ENCODE measurements around the gene GAPDH. TPM values are rescaled to one million over a fixed set of nuclear protein-coding genes. Genes with fewer than 3 reads are reported as not detected.

The GAPDH gene
- total RNA-seq, 1 experiment from 2014 or later, result 4,276 TPM

DNA sequence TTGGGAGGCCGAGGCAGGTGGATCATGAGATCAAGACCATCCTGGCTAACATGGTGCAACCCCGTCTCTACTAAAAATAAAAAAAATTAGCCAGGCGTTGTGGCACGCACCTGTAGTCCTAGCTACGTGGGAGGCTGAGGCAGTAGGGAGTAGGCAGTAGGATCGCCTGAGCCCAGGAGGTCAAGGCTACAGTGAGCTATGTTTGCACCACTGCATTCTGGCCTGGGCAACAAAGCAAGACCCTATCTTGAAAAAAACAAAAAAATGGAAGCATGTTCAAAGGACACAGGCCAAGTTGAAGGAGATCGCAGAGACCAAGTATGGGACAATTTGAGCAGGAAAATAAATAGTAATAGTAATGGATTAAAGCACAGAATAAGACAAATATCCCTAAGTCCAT is 26.2 kb upstream of the GAPDH start:
- CTCF ChIA-PET, result interaction anchor here (0.6 to 1.2 kb wide), 4 partner anchors 26 to 185 kb away, joined by 3 to 4 read pairs (median 4); partner anchors contain the start of gene GAPDH
- H3K9me3 Mint-ChIP-seq, result no peaks in the 10 kb centered on the region
- ATAC-seq (no peak), DNase-seq (ENCODE audit: low spot score) (no peak)
- H3K36me3 Mint-ChIP-seq, result peaks cover 55% of the 10 kb centered on the region
- POLR2A ChIA-PET, result no interaction called here
- H3K27ac Mint-ChIP-seq, result peak overlapping the region; percentile 92
- TF ChIP-seq ZNF121 (CRISPR knock-in tag; IDR thresholded peaks at IDR 0.05), result peak; percentile 90
- TF ChIP-seq ZNF263 (CRISPR knock-in tag; IDR thresholded peaks at IDR 0.05; ENCODE audit: low read depth), result no peak
- TF ChIP-seq HMGA2 (CRISPR knock-in tag; IDR thresholded peaks at IDR 0.05), result no peak
- no peak overlapping the region for H3K4me3 Mint-ChIP-seq
- no peaks in the 10 kb centered on the region for H3K27me3 Mint-ChIP-seq (ENCODE audit: low read depth)
- peaks cover 11% of the 10 kb centered on the region for H3K4me1 Mint-ChIP-seq

GRCh38 chr12:6520186-6520585 is 14.1 kb upstream of the GAPDH start:
- ChIA-PET CTCF (no interaction called here), POLR2A (no interaction called here)
- Mint-ChIP-seq H3K27ac (no peak overlapping the region), H3K27me3 (ENCODE audit: low read depth) (no peaks in the 10 kb centered on the region), H3K4me1 (no peaks in the 10 kb centered on the region), H3K9me3 (no peaks in the 10 kb centered on the region), H3K36me3 (peaks cover 85% of the 10 kb centered on the region), H3K4me3 (no peak overlapping the region)
- no peak for ATAC-seq
- DNase-seq (ENCODE audit: low spot score), result no peak
- no peak for TF ChIP-seq NR1H2 (CRISPR knock-in tag; IDR thresholded peaks at IDR 0.05)
- no peak for TF ChIP-seq USF1 (CRISPR knock-in tag; IDR thresholded peaks at IDR 0.05)
- no peak for TF ChIP-seq KAT7 (CRISPR knock-in tag; IDR thresholded peaks at IDR 0.05; ENCODE audit: borderline replicate concordance)
- no peak for TF ChIP-seq ESRRA (CRISPR knock-in tag; IDR thresholded peaks at IDR 0.05; ENCODE audit: borderline replicate concordance)
- no peak for TF ChIP-seq GTF2I (CRISPR knock-in tag; conservative IDR thresholded peaks at IDR 0.05)
- TF ChIP-seq, protein P1, sequence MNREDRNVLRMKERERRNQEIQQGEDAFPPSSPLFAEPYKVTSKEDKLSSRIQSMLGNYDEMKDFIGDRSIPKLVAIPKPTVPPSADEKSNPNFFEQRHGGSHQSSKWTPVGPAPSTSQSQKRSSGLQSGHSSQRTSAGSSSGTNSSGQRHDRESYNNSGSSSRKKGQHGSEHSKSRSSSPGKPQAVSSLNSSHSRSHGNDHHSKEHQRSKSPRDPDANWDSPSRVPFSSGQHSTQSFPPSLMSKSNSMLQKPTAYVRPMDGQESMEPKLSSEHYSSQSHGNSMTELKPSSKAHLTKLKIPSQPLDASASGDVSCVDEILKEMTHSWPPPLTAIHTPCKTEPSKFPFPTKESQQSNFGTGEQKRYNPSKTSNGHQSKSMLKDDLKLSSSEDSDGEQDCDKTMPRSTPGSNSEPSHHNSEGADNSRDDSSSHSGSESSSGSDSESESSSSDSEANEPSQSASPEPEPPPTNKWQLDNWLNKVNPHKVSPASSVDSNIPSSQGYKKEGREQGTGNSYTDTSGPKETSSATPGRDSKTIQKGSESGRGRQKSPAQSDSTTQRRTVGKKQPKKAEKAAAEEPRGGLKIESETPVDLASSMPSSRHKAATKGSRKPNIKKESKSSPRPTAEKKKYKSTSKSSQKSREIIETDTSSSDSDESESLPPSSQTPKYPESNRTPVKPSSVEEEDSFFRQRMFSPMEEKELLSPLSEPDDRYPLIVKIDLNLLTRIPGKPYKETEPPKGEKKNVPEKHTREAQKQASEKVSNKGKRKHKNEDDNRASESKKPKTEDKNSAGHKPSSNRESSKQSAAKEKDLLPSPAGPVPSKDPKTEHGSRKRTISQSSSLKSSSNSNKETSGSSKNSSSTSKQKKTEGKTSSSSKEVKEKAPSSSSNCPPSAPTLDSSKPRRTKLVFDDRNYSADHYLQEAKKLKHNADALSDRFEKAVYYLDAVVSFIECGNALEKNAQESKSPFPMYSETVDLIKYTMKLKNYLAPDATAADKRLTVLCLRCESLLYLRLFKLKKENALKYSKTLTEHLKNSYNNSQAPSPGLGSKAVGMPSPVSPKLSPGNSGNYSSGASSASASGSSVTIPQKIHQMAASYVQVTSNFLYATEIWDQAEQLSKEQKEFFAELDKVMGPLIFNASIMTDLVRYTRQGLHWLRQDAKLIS (CRISPR knock-in tag; IDR thresholded peaks at IDR 0.05; ENCODE audit: borderline replicate concordance), result no peak
- TF ChIP-seq, protein P2, sequence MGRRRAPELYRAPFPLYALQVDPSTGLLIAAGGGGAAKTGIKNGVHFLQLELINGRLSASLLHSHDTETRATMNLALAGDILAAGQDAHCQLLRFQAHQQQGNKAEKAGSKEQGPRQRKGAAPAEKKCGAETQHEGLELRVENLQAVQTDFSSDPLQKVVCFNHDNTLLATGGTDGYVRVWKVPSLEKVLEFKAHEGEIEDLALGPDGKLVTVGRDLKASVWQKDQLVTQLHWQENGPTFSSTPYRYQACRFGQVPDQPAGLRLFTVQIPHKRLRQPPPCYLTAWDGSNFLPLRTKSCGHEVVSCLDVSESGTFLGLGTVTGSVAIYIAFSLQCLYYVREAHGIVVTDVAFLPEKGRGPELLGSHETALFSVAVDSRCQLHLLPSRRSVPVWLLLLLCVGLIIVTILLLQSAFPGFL (CRISPR knock-in tag; IDR thresholded peaks at IDR 0.05; ENCODE audit: borderline replicate concordance), result no peak
- TF ChIP-seq SP1 (CRISPR knock-in tag; conservative IDR thresholded peaks at IDR 0.05), result no peak
- TF ChIP-seq IRF2 (CRISPR knock-in tag; IDR thresholded peaks at IDR 0.05; ENCODE audit: borderline replicate concordance, low read depth), result no peak
- no peak for TF ChIP-seq ZNF121 (CRISPR knock-in tag; IDR thresholded peaks at IDR 0.05)
- no peak for TF ChIP-seq TEAD1 (CRISPR knock-in tag; IDR thresholded peaks at IDR 0.05)
- TF ChIP-seq, protein P3, sequence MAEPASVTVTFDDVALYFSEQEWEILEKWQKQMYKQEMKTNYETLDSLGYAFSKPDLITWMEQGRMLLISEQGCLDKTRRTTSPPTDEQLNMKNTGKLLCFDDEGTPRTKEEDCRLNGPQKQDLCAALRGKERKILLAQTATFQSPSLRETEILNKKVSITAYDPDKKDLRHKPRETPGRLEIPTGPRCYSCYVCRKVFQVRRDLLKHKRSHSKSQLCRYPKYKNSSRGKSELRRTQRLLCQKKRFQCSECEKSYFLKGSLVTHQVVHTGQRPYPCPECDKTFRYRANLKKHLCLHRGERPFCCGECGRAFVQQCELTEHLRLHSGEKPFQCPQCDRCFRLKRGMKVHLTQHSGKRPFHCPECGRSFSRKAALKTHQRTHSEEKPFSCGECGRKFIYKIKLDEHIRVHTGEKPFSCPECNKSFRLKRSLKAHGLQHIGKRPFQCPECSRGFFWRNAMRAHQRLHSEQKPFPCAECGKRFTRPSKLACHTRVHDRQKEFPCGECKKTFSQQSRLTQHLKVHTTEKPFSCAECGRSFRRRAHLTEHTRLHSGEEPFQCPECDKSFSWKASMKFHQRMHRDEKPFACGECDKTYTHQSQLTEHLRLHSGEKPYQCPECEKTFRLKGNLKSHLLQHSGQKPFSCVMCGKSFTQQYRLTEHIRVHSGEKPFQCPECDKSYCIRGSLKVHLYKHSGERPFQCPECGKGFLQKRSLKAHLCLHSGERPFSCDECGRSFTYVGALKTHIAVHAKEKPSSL (CRISPR knock-in tag; conservative IDR thresholded peaks at IDR 0.05), result no peak
- no peak for TF ChIP-seq GRHL2 (CRISPR knock-in tag; IDR thresholded peaks at IDR 0.05; ENCODE audit: insufficient replicate concordance, severe bottlenecking)
- no peak for TF ChIP-seq PRDM15 (CRISPR knock-in tag; IDR thresholded peaks at IDR 0.05)
- TF ChIP-seq TP53 (CRISPR knock-in tag; IDR thresholded peaks at IDR 0.05), result no peak
- no peak for TF ChIP-seq TEAD4 (CRISPR knock-in tag; IDR thresholded peaks at IDR 0.05)
- TF ChIP-seq, protein P4, sequence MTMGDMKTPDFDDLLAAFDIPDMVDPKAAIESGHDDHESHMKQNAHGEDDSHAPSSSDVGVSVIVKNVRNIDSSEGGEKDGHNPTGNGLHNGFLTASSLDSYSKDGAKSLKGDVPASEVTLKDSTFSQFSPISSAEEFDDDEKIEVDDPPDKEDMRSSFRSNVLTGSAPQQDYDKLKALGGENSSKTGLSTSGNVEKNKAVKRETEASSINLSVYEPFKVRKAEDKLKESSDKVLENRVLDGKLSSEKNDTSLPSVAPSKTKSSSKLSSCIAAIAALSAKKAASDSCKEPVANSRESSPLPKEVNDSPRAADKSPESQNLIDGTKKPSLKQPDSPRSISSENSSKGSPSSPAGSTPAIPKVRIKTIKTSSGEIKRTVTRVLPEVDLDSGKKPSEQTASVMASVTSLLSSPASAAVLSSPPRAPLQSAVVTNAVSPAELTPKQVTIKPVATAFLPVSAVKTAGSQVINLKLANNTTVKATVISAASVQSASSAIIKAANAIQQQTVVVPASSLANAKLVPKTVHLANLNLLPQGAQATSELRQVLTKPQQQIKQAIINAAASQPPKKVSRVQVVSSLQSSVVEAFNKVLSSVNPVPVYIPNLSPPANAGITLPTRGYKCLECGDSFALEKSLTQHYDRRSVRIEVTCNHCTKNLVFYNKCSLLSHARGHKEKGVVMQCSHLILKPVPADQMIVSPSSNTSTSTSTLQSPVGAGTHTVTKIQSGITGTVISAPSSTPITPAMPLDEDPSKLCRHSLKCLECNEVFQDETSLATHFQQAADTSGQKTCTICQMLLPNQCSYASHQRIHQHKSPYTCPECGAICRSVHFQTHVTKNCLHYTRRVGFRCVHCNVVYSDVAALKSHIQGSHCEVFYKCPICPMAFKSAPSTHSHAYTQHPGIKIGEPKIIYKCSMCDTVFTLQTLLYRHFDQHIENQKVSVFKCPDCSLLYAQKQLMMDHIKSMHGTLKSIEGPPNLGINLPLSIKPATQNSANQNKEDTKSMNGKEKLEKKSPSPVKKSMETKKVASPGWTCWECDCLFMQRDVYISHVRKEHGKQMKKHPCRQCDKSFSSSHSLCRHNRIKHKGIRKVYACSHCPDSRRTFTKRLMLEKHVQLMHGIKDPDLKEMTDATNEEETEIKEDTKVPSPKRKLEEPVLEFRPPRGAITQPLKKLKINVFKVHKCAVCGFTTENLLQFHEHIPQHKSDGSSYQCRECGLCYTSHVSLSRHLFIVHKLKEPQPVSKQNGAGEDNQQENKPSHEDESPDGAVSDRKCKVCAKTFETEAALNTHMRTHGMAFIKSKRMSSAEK (CRISPR knock-in tag; IDR thresholded peaks at IDR 0.05; ENCODE audit: borderline replicate concordance), result no peak
- TF ChIP-seq SMAD3 (CRISPR knock-in tag; IDR thresholded peaks at IDR 0.05; ENCODE audit: borderline replicate concordance), result no peak
